ENCODE results near the gene SERPINC1.

GRCh38 chr1:173860065-173860464 lies 57.1 kb downstream of the SERPINC1 start:
- TF ChIP-seq CTCF (IDR thresholded peaks at IDR 0.05; ENCODE audit: low read depth, low read length) (no peak), EZH2phosphoT487 (IDR thresholded peaks at IDR 0.05; ENCODE audit: low read depth) (no peak)
